HS-5 (cell line): Measurements from ENCODE around the gene DNAJA4.

Source experiments
- DNase-seq: peaks from one replicate; pipeline ENCODE4 v3.0.0-alpha.2; 2012; ENCODE audit warnings: low read depth

Gene DNAJA4

DNA sequence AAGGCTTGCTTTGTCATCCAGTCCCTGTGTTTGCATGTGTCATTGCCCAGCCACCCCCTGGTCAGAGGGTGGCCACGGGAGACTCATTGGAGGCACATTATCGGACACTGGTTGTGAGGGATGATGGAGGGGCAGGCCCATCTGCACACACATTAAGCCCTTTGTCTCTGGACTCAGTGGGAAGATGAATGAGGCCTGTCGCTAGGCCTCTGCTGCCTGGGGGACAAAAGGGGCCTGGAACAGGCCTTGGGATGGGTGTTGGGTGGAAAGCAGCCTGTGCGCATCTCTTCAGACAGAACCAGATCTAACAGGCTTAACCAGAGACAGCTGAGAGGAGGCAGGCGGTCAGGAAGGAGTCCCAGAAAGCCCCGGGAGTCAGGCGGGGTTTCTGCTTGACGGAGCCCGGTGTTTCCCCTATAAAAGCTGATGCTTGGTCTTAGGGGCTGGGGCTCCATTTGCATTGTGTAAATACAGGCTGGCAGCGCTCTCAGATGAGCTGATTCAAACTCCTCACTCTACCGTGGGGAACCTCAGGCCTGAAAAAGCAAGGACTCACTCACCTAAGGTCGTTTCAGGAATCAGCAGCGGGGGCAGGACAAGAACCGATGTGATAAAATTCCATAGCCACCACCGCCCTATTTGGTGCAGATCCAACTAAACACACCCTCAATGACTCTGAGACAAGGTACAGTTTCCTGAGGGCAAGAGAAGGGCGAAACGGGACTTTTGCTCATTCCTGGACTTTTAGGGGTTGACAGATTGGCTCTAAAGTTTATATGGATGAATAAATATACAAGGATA lies 52.1 kb downstream of the DNAJA4 start:
- no peak for DNase-seq

DNA sequence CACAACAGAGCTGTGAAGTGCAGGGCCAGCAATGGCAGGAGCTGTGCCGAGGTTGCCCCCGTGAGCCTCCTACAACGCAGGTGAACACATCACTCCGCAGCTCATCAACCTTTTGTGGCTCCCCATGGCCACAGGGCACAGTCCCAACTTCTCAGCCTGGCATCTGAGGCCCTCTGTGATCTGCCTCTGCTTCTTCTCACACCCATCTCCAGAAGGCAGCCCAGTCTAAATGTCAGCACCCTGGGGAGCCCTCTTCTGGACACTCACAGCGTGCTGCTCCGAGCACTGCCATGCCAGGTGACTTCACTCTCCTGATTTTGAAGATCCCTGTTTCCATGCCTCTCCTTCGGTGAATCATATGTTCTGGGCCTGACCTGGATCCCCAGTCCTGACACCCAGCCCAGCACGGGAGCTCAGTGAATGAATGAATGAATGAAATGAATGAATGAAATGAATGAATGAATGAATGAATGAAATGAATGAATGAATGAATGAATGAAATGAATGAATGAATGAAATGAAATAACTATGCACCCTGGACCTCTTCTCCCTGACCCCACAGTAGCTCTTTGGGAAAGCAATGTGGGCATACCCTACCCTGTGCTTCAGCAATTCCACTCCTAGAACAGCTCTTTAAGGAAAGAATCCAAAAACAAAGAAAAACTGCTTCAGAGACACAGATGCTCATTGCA lies 52.9 kb downstream of the DNAJA4 start:
- DNase-seq = no peak

DNA sequence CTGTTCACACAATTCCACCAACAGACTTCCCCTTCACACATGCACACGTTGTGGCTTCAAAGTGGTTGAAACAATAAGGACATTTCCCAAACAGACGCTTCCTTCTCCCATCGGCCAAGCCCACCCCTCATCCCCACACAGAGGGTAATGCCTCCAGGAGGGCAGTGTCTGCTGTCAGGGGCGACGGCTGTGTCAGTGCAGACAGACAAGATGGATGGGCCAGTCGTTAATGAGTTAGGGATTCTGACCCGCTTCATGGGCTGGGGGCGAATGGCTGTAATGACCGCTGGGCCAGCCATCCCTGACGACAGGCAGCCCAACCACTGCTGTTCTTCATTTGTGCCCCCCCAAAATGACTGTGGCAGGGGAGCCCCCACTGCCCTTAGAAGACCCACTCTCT lies 55.2 kb downstream of the DNAJA4 start:
- no peak for DNase-seq

DNA sequence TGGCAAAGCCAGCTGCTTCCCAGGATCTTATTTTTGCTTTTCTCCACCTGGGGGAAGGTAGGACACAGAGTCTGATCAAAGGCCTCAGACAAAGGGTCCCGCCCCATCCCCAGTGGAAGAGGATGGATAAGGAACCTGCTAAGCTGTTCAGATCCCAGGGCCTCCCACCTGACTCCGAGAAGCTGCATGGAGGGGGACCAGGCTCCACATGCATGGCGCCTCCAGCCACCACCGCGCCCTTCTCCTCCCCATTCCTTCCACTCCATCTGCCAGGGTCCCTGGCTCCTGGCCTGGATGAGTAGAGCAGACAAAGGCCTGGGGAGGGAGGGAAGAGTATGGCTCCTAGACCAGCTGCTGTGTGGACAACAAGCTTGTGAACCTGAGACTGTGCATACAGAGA lies 55.8 kb downstream of the DNAJA4 start:
- DNase-seq = no peak

GRCh38 chr15:78321041-78321570 lies 56.7 kb downstream of the DNAJA4 start:
- no peak for DNase-seq

DNA sequence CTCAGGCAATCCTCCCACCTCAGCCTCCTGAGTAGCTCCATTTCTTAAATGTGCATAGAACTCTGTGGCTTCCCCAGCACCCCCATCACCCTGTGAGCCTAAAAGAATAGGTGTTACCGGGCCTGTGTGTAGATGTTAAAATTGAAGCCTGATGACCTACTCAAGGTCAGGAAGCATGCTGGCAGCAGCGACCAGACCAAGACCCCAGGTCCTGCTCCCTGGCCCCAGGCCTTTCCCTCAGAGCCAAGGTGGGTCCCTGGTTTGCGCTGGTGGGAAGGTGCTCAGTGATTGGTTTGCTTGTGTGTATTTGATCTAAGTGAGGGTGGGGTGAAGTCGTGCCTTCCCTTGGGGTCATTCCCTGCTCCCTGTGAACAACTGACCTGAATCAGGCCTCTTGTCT lies 57.4 kb downstream of the DNAJA4 start:
- DNase-seq = no peak

GRCh38 chr15:78322243-78322642 lies 57.9 kb downstream of the DNAJA4 start:
- DNase-seq = no peak

DNA sequence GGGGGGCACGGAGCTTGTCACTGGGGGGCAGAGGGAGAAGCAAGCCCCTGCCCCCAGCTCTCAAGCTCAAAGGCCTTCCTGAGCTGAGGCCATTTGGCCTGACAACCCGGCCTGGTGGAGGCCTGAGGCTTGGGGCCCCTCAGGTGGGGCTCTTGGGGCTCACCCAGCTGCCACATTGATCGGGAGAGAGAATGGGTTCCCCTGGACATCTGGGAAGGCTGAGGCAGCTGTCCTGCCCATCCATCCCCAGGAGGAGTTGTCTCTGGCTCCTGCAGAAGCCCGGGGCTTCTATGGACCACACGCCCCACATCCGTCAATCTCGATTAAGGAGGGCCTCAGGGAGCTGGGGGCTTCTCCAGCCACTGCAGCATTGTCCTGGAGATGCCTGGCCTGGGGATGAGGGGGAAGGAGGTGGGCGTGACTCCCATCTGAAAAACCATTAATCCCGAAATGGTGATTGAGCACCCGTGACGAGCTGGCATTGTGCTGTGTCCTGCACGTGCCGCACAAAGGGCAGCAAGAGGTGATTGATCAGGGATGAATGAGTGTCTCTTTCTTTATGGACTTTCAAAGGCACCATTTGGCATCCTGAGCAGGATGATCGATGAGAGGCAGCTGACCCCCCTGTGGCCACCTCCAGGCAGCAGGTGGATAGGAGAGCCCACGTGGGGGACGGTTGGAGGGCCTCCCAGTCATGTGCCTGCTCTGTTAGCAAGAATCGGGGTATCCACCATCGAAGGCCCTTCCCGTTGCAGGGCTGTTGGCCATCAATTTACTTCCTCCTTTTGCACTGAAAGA lies 58.6 kb downstream of the DNAJA4 start:
- DNase-seq = no peak

DNA sequence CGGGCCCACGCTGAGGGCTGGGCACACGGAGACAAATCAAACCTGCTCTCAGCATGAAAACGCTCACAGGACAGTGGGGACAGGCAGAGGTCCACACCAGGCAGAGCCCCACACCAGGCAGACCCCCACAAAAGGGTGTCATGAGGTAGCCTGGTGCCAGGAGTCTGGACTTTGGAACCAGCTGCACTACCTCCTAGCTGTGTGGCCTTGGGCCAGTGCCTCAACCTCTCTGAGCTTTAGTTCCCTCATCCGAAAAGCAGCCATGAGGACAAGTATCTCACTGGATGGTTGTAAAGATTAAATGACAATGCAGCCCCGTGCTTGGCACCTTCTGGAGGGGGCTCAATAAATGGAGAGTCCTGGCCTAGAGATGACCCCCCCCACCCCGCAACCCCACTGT lies 59.3 kb downstream of the DNAJA4 start:
- no peak for DNase-seq

- DNase-seq = no peak
These were observed 59.8 kb downstream of the DNAJA4 start for GRCh38 chr15:78324144-78324543.

DNA sequence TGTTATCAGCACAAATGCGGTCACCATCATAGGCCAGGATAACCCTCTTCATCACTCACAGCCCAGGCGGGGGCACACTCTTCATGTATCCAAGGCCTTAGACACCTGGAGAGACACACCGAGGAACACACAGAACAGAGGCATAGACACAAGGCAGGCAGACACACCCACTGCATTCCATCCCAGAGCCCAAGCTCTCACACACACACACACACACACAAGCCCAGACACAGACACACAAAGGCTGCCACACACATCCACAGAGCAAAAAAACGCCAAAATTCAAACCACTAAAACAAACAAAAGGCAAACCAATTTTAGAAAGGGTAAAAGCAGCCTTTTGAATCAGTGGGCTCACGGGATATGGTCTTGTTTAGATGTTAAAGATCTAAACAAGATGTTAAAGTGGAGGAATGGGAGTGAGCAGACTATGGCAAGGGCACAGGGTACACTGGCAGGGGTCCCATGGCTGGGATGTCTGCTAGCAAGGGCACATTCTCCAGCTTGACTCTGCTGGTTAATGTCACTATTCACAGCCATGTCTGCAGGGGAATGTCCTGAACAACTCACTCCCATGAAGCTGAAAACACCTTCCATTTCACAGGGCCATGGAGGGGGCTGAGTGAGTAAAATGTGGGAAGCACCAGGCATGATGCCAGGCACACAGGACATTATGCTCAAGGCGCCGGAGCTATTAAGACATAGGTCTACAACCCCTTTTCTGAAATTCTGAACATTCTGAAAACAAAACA lies 60.9 kb downstream of the DNAJA4 start:
- no peak for DNase-seq

- no peak for DNase-seq
These were observed 63.1 kb downstream of the DNAJA4 start for GRCh38 chr15:78327466-78327865.

DNA sequence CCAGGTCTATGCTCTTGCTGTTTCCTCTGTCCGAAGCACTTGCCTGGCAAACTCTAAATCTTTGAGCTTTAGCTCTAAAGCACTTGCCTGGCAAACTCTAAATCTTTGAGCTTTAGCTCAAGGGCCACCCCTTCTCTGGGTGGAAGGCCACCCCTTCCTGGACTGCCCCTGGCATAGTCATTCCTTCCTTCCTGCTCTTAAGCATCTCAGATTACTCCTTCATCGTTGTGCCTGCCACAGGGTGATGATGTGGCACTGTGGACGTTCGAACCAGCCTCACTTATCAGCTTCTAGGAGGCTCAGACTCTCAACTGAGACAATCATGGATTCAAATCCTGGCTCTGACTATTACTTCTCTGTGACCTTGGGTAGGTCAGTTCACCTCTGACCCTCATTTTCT lies 65.3 kb downstream of the DNAJA4 start:
- DNase-seq = no peak
